HepG2 (cell line): ENCODE results near the gene TSLP. TPM values are rescaled to one million over a fixed set of nuclear protein-coding genes. Genes with fewer than 3 reads are reported as not detected.

Experiments used
- ATF2 ChIP-seq: sonication (generic); formaldehyde crosslinking; IDR thresholded peaks from 2 replicates; pipeline ENCODE4 v1.4.0; 2020; ENCODE audit warnings: missing genetic modification reagents
- ATF5 ChIP-seq: sonication (generic); formaldehyde crosslinking; IDR thresholded peaks from 2 replicates; pipeline ENCODE4 v1.4.0; 2020; ENCODE audit warnings: mild to moderate bottlenecking, low read depth, missing genetic modification reagents
- BCL6 ChIP-seq: IDR thresholded peaks from 2 replicates; pipeline ENCODE4 v1.6.1; 2016; ENCODE audit warnings: missing genetic modification reagents, missing compliant biosample characterization
- CAMTA2 ChIP-seq: sonication (generic); formaldehyde crosslinking; IDR thresholded peaks from 2 replicates; pipeline ENCODE4 v1.4.0; 2020; ENCODE audit warnings: mild to moderate bottlenecking, missing genetic modification reagents, borderline replicate concordance
- CEBPB ChIP-seq: IDR thresholded peaks from 2 replicates; pipeline ENCODE4 v1.6.1; 2011; ENCODE audit warnings: low read depth, low read length, improper control_type of control experiment, borderline replicate concordance
- ERF ChIP-seq: IDR thresholded peaks from 2 replicates; pipeline ENCODE4 v1.6.1; 2018; ENCODE audit warnings: missing biosample characterization, missing genetic modification reagents
- FOXM1 ChIP-seq: sonication (generic); formaldehyde crosslinking; IDR thresholded peaks from 2 replicates; pipeline ENCODE4 v1.5.0; 2020; ENCODE audit warnings: missing genetic modification reagents
- MAFF ChIP-seq: IDR thresholded peaks from 2 replicates; pipeline ENCODE4 v1.6.1; 2011; ENCODE audit warnings: low read depth, low read length, improper control_type of control experiment
- NFIC ChIP-seq: IDR thresholded peaks from 2 replicates; pipeline ENCODE4 v1.6.1; 2012; ENCODE audit warnings: mild to moderate bottlenecking, low read length, inconsistent platforms
- NR2F1 ChIP-seq, 2 experiments: fragments of 450-650 bp in 1 of 2; formaldehyde crosslinking in 1 of 2; IDR thresholded peaks; 2 replicates each; pipeline versions ENCODE4 v1.5.0 to v1.6.1; 2016 to 2020; ENCODE audit warnings: mild to moderate bottlenecking in 1 of 2, missing compliant biosample characterization in 1 of 2, missing genetic modification reagents in 1 of 2, moderate library complexity in 1 of 2
- PATZ1 ChIP-seq: sonication (generic); formaldehyde crosslinking; IDR thresholded peaks from 2 replicates; pipeline ENCODE4 v1.4.0; 2020; ENCODE audit warnings: missing genetic modification reagents
- POLR2AphosphoS2 ChIP-seq: IDR thresholded peaks from 2 replicates; pipeline ENCODE4 v1.6.1; 2011; ENCODE audit warnings: low read depth, low read length, improper control_type of control experiment
- RARA ChIP-seq: IDR thresholded peaks from 2 replicates; pipeline ENCODE4 v1.6.1; 2016; ENCODE audit warnings: missing genetic modification reagents, missing compliant biosample characterization
- RNF2 ChIP-seq: fragments of 450-650 bp; conservative IDR thresholded peaks from 2 replicates; pipeline ENCODE4 v1.6.1; 2016; ENCODE audit warnings: low read depth
- SKI ChIP-seq: fragments of 450-650 bp; IDR thresholded peaks from one replicate; pipeline ENCODE4 v1.6.1; 2018; ENCODE audit warnings: mild to moderate bottlenecking; ENCODE audit not compliant: partially characterized antibody
- SOX13 ChIP-seq, 3 experiments: fragments of 450-650 bp in 1 of 3; sonication (generic) in 1 of 3; formaldehyde crosslinking in 1 of 3; IDR thresholded peaks in 2 of 3; conservative IDR thresholded peaks in 1 of 3; 2 replicates each; pipeline versions ENCODE4 v1.5.0 to v1.6.1; 2016 to 2020; ENCODE audit warnings: antibody characterized with exemption in 1 of 3, mild to moderate bottlenecking in 1 of 3, missing compliant biosample characterization in 1 of 3, missing genetic modification reagents in 1 of 3, moderate library complexity in 1 of 3
- ZBTB7A ChIP-seq: sonication (generic); formaldehyde crosslinking; IDR thresholded peaks from 2 replicates; pipeline ENCODE4 v1.8.0; 2022; ENCODE audit warnings: mild to moderate bottlenecking, missing genetic modification reagents
- ZEB1 ChIP-seq: IDR thresholded peaks from 2 replicates; pipeline ENCODE4 v1.6.1; 2012; ENCODE audit warnings: mild to moderate bottlenecking, low read depth, inconsistent platforms; ENCODE audit not compliant: insufficient replicate concordance
- ZNF382 ChIP-seq: sonication (generic); formaldehyde crosslinking; IDR thresholded peaks from 2 replicates; pipeline ENCODE4 v1.5.0; 2020; ENCODE audit warnings: missing genetic modification reagents, mild to moderate bottlenecking, borderline replicate concordance
- ZNF431 ChIP-seq: sonication (generic); formaldehyde crosslinking; IDR thresholded peaks from 2 replicates; pipeline ENCODE4 v1.9.0; 2022; ENCODE audit warnings: missing genetic modification reagents, low read depth, mild to moderate bottlenecking, borderline replicate concordance
- ZNF550 ChIP-seq: sonication (generic); formaldehyde crosslinking; IDR thresholded peaks from 2 replicates; pipeline ENCODE4 v1.4.0; 2020; ENCODE audit warnings: mild to moderate bottlenecking, missing genetic modification reagents, borderline replicate concordance
- ZNF615 ChIP-seq: sonication (generic); formaldehyde crosslinking; IDR thresholded peaks from 2 replicates; pipeline ENCODE4 v1.5.0; 2020; ENCODE audit warnings: mild to moderate bottlenecking, missing genetic modification reagents, borderline replicate concordance
- ZNF670 ChIP-seq: sonication (generic); formaldehyde crosslinking; IDR thresholded peaks from 2 replicates; pipeline ENCODE4 v1.8.0; 2022; ENCODE audit warnings: mild to moderate bottlenecking, missing genetic modification reagents, borderline replicate concordance
- ZNF790 ChIP-seq: sonication (generic); formaldehyde crosslinking; IDR thresholded peaks from 2 replicates; pipeline ENCODE4 v1.8.0; 2022; ENCODE audit warnings: missing genetic modification reagents, mild to moderate bottlenecking, borderline replicate concordance
- ZSCAN30 ChIP-seq: sonication (generic); formaldehyde crosslinking; IDR thresholded peaks from 2 replicates; pipeline ENCODE4 v1.5.0; 2020; ENCODE audit warnings: mild to moderate bottlenecking, missing genetic modification reagents
- ZZZ3 ChIP-seq: sonication (generic); formaldehyde crosslinking; IDR thresholded peaks from 2 replicates; pipeline ENCODE4 v1.4.0; 2020; ENCODE audit warnings: missing genetic modification reagents, mild to moderate bottlenecking, borderline replicate concordance
- polyA plus RNA-seq, 8 experiments: library from polyadenylated mRNA; depleted of rRNA in 3 of 8; stranded (reverse) in 7 of 8; unstranded in 1 of 8; fragments of >200 nt; fragmentation: Illumina TruSeq in 4 of 8; extraction: Trizol in 4 of 8; gene quantifications; 2 replicates each; pipeline versions ENCODE4 v1.2.1 to v1.2.3, GENCODE V29; 2011 to 2016; ENCODE audit warnings: low read depth in 4 of 8, missing spikeins in 1 of 8, mixed read lengths in 1 of 8; ENCODE audit not compliant: insufficient read depth in 1 of 8
- total RNA-seq, 5 experiments: library from RNA; depleted of rRNA; stranded (reverse); fragments of >200 nt; fragmentation: Illumina TruSeq; extraction: Trizol; gene quantifications; 2 replicates each; pipeline ENCODE4 v1.2.3, GENCODE V29; 2016; ENCODE audit warnings: low read depth in 1 of 5

TSLP gene
- total and polyA plus RNA-seq, 2 of the 13 experiments (the other 11 are each of a cell fraction or from before 2014, with no cell fraction given) = not detected

- TF ChIP-seq ATF5 (CRISPR knock-in tag) (peak; percentile 95), SKI (peak; percentile 11), CAMTA2 (CRISPR knock-in tag) (peak; percentile 85), ATF2 (CRISPR knock-in tag) (peak; percentile 96), ZZZ3 (CRISPR knock-in tag) (peak; percentile 88; the same call in 1 of the 2 replicates), SOX13 (IDR thresholded peaks at IDR 0.05) (peak; percentile 91), SOX13 (CRISPR knock-in tag; conservative IDR thresholded peaks at IDR 0.05 in 1 of 2, IDR thresholded peaks at IDR 0.05 in 1 of 2) (peak in 1 of 2 experiments; percentile 95; a peak in 2 of 4 replicates), ZNF431 (CRISPR knock-in tag) (peak; percentile 96; the same call in 1 of the 2 replicates), ZEB1 (peak; percentile 63), RARA (CRISPR knock-in tag) (peak; percentile 65), ZNF615 (peak; percentile 98), ZNF790 (CRISPR knock-in tag) (peak; percentile 51; the same call in 1 of the 2 replicates), PATZ1 (CRISPR knock-in tag) (peak; percentile 71), ZNF550 (CRISPR knock-in tag) (peak; percentile 98), MAFF (no peak), CEBPB (peak; percentile 34; the same call in 1 of the 2 replicates), NFIC (peak; percentile 65; the same call in 1 of the 2 replicates), RNF2 (peak; percentile 96), FOXM1 (CRISPR knock-in tag) (no peak), ZBTB7A (CRISPR knock-in tag) (peak; percentile 86; the same call in 1 of the 2 replicates), NR2F1 (CRISPR knock-in tag; IDR thresholded peaks at IDR 0.05) (peak in 1 of 2 experiments; percentile 58; a peak in 1 of 4 replicates), ERF (CRISPR knock-in tag) (peak; percentile 98), ZNF670 (peak; percentile 82; the same call in 1 of the 2 replicates), ZNF382 (CRISPR knock-in tag) (no peak), ZSCAN30 (peak; percentile 99), BCL6 (CRISPR knock-in tag) (peak; percentile 76), POLR2AphosphoS2 (no peak)
These were observed 20.7 kb downstream of the TSLP start, which contains the start of gene WDR36 (continued) for GRCh38 chr5:111092062-111092853.
